ENCODE results near the gene C2CD3.
A peak's percentile ranks its signal among the peaks of the same experiment; 100 is the strongest.
"Not testable (repeated sequence)": the region's sequence is repeated elsewhere in the genome, so short reads cannot be mapped to it uniquely, and the experiment has no call there.

The C2CD3 gene

DNA sequence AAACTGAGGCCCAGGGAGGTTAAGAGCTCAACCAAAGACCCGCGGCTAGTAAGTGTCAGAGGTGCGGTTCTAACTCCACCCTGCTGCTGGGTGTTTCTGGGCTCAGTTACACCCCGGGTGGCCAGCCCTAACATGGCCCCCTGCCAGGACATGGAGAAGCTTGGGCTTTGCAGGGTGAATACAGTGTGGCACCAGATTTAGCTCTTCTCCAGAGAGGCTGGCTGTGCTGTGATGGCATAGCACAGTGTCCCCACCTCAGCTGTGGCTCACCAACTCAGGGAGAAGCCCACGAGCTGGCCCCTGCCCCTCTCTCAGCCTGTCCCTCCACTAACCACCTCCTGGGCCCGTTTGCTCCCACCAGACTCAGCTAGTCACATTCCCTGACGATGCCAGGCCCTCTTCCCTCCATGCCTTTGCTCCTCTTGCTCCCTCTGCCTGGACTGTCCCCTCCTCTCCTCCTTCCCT lies 168.9 kb downstream of the C2CD3 start:
- DNase-seq, result no peak

- no peak for DNase-seq
Measured at GRCh38 chr11:74000307-74001133, 170.3 kb downstream of the C2CD3 start.

- DNase-seq, result no peak
Measured at GRCh38 chr11:73999581-74000306, 171.1 kb downstream of the C2CD3 start.

DNA sequence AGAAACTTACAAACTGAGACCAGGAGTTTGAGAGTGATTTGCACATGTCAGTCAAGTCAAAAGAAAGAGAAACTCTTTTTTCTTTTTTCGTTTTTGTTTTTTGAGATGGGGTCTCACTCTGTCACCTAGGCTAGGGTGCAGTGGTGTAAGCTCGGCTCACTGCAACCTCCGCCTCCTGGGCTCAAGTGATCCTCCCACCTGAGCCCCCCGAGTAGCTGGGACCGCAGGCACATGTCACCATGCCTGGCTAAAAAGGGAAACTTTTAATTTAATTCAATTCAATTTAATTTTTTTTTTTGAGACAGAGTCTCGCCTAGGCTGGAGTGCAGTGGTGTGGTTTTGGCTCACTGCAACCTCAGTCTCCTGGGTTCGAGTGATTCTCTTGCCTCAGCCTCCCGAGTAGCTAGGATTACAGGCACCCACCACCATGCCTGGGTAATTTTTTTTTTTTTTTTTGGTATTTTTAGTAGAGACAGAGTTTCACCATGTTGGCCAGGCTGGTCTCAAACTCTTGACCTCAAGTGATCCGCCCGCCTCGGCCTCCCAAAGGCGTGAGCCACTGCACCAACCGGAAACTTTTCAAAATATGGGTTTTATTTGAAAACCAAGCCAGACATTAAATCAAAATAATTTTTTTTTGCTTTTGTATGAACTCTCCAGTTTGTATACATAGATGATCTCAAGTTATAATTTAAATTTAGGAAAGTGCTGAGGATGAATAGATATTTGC lies 171.8 kb downstream of the C2CD3 start:
- DNase-seq, result no peak

DNA sequence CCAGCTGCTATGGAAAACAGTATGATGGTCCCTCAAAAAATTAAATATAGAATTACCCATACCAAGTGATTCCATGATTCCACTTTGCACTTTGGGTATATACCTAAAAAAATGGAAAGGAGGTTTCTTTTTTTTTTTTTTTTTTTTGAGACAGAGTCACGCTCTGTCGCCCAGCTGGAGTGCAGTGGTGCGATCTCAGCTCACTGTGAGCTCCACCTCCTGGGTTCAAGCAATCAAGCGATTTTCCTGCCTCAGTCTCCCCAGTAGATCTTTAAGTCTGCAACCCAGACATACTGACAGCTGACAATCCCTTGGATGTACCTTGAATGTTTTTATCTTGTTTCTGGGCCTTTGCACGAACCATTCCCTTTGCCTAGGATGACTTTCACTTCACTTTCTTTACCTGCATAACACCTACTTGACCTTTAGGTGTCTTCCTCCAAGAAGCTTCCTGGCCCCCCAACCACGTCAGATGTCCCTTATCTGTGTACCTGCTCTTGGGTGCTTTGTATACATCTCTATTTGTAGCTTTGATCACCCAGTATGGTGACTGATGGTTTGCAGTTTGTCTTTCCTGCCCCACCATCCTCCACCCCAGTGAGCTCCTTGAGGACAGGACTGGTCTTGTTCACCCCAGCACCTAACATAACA lies 173.6 kb downstream of the C2CD3 start:
- no peak for DNase-seq

GRCh38 chr11:73996161-73996747 lies 174.5 kb downstream of the C2CD3 start:
- DNase-seq, result no peak

DNA sequence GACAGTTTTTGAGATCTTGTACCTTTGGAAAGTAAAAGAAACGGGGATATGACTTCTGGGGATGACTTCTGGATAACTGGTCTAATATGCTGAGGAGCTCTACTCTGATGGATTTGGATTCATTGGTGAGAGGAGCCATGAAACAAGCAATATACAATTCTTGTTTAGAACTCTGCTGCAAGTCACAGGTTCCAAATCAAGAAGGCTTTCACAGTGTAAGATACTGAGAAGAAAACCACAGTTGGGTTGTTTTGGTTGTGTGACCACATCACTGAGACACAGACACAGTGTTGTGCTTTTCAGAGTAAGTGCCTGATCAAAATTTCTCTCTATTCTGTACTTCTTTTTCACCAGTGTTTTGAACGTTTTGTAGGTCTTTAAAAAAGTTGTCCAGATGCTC lies 175.1 kb downstream of the C2CD3 start:
- DNase-seq, result no peak

DNA sequence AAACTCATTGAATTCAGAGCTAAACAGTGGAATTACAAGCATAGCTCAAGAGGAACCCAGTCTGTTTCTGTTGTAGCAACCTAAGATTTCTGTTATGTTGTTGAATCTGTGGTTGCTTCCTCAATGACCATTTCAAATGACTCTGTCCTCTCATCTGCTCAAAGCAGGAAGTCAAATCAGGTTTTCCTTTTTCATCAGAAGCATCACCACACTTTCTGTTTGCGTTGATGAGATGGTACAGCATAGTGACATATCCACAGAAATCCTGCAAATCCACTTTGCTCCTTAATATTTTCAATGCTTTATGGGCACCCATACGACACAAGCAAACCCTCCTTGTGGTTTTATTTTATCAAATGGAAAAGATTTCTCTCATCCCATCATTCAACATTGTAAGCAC lies 175.6 kb downstream of the C2CD3 start:
- no peak for DNase-seq

- no peak for DNase-seq
Measured at GRCh38 chr11:73991471-73992006, 179.3 kb downstream of the C2CD3 start.

DNA sequence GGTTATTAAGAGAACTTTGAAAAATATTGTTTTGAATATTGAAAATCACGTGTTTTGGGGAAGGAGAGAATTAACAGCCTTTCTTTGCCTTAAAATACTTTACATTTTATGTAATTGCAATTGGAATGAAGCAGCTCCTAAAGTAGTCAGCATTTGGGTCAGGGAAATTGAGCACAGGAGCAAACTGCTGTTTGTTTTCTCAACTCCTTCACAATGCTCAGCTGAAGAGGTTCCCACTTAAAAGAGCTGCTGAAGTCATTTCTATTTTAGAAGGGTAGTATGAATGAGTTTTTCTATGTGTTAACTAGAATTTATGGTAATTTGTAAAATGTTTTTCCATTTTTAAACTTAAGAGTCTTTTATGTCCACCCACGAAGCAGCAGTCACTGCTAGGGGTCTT lies 180.1 kb downstream of the C2CD3 start:
- DNase-seq, result no peak

DNA sequence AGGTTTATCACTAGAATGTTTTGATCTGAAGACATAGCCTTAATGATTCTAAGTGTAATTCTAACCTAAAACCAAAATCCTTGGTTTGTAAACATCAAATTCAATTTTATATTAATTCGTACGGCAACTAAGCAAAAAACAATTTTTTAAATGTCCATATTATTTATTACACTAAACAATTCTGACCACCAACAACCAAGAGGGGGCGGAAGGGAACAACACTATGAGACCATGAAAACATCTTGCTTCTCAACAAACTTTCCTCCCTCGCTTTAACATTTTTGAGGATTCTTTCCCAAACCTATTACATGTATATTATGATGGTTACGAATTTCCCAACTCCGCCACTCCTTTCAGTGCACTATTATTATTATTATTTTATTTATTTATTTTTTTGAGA lies 181.6 kb downstream of the C2CD3 start:
- no peak for DNase-seq

- no peak for DNase-seq
Measured at GRCh38 chr11:73988227-73988626, 182.6 kb downstream of the C2CD3 start.

DNA sequence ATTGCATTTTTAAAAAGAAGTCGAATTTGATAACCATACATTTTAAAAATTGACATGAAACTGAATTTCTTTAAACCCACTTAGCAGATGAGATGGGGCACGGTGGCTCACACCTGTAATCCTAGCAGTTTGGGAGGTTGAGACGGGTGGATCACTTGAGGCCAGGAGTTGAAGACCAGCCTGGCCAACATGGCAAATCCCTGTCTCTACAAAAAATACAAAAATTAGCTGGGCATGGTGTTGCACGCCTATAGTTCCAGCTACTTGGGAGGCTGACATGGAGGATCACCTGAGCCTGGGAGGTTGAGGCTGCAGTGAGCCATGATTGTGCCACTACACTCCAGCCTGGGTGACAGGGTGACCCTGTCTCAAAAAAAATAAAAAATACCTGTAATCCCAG lies 185.1 kb downstream of the C2CD3 start:
- not testable (repeated sequence) for DNase-seq

- DNase-seq, result no peak
Measured at GRCh38 chr11:73983741-73984538, 186.9 kb downstream of the C2CD3 start.

DNA sequence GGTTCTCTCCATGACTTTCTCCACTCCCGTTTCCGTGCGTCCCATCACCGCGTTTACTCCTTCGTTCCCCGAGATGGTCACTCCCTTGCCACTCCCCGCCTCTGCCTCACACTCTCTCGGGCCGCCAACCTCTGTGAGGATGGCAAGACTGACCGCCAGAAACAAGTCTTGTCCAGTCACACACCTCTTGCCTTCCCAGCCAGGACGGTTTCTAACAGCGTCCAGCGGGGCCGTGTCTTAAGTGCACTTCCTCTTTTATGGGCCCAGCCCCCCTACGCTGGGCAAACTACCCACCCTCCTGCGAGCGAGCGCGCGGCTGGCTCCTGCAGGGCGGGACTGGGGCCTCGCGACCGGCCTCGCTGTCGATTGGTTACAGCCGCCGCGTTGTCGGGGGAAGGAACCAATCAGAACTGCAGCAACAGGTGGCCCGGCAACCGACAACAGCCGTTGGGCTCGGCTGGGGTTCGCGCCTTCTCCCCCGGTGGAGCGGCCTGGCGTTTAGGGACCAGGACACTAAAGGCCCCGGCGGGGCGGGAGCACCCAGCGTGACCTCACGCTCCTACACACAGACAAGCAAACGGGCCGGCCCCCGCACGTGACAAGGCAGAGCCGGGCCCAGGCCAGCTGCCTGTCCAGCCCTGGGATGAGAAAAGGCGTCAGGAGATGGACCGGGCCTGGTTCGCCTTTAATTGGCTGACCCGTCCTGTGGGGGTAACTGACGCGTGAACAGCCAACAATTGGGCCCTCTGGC lies 187.6 kb downstream of the C2CD3 start:
- DNase-seq, result peak; percentile 96

GRCh38 chr11:73982595-73982989 lies 188.2 kb downstream of the C2CD3 start, which contains the start of gene UCP2:
TSS of gene UCP2 (minus strand) at chr11:73982843. CDS start at chr11:73978378, 4,465 bp downstream.
- no peak for DNase-seq

- DNase-seq, result no peak
Measured at GRCh38 chr11:73981051-73981805, 189.6 kb downstream of the C2CD3 start.

- DNase-seq, result no peak
Measured at GRCh38 chr11:73980001-73980961, 190.5 kb downstream of the C2CD3 start.
